Right renal cortex interstitium (tissue), 3 donors: ENCODE measurements around the gene LIN28B. TPM values are rescaled to one million over a fixed set of nuclear protein-coding genes. Genes with fewer than 3 reads are reported as not detected.
"Not testable (repeated sequence)": the region's sequence is repeated elsewhere in the genome, so short reads cannot be mapped to it uniquely, and the experiment has no call there.

Experiments used
- DNase-seq, 3 donors: peaks; one replicate each; pipeline ENCODE4 v3.0.0-alpha.2; 2013; ENCODE audit warnings: low read depth in 3 of 3, low spot score in 2 of 3
- polyA plus RNA-seq, 3 donors: library from polyadenylated mRNA; unstranded; fragments of 120-200 nt; gene quantifications; one replicate each; pipeline ENCODE4 v1.2.1, GENCODE V29; 2013; ENCODE audit not compliant: insufficient read length in 3 of 3

Gene LIN28B
- polyA plus RNA-seq, 3 donors, result 0.11 to 0.40 (median 0.14) TPM

DNA sequence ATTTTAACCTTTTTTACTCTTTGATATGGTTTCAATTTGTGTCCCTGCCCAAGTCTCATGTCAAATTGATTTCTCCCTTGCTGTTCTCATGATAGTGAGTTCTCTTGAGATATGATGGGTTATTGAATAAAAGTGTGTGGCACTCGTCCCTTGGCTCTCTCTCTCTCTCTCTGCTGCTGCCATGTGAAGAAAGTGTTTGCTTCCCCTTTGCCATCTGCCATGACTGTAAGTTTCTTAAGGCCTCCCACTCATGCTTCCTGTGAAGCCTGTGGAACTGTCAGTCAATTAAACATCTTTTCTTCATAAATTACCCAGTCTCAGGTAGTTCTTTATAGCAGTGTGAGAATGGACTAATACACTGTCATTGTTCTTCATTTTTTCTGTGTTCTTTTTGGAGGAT lies 48.5 kb downstream of the LIN28B start:
- DNase-seq, result no peak

DNA sequence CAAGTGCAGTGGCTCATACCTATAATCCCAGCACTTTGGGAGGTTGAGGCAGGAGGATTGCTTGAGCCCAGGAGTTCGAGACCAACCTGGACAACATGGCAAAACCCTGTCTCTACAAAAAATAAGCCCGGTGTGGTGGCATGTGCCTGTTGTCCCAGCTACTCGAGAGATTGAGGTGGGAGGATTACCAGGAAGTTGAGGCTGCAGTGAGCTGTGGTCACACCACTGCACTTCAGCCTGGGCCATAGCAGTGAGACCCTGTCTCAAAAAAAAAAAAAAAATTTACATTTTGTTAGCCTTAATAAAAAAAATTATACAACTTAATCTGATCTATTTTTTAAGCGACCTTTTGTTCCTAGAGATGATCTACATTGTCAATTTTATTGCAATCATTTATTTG lies 56.6 kb downstream of the LIN28B start:
- not testable (repeated sequence) for DNase-seq

DNA sequence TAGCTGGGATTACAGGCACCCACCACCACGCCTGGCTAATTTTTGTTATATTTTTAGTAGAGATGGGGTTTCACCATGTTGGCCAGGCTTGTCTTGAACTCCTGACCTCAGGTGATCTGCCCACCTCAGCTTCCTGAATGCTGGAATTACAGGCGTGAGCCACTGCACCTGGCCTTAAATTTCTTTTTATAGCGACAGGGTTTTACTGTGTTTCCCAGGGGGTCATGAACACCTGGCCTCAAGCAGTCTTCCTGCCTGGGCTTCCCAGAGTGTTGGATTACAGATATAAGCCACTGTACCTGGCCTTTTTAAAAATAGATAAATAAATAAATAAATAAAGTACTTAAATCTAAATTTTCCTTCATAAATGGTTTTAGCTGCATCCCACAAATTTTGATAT lies 57.5 kb downstream of the LIN28B start:
- DNase-seq, result no peak

DNA sequence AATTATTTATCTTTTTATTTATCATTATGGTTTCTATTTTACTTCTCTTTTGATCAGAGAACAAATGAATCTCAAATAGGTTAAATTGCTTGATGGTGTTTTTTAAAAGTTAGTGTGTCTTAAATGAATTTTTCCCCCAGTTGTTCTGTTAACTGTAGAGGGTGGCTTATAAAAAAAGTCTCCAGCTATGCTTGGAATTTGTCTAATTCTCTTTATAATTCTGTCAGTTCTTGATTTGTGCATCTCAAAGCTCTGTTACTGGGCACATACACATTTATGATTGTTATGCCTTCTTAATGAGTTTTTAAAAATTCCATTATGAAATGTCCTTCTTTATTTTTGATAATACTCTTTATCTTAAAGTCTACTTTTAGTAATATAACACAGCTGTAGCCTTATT lies 58.0 kb downstream of the LIN28B start:
- DNase-seq, result no peak

DNA sequence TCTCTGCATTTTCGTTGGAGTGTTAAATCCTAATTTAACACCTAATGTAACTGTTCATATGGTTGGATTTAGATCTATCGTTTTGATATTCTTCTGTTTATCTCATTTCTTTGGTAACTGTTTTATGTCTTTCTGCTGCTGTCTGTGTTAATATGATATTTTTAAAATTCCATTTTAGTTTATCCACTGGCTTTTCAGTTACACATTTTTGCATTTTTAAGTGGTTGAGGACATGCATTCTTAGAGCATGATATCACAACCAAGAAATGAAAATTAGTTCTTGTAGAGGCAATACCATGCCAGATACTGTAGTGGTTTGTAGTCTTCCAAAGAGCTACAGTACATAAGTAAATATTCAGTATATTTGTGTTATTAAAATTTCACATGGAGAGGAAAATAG lies 58.6 kb downstream of the LIN28B start:
- DNase-seq, result no peak

DNA sequence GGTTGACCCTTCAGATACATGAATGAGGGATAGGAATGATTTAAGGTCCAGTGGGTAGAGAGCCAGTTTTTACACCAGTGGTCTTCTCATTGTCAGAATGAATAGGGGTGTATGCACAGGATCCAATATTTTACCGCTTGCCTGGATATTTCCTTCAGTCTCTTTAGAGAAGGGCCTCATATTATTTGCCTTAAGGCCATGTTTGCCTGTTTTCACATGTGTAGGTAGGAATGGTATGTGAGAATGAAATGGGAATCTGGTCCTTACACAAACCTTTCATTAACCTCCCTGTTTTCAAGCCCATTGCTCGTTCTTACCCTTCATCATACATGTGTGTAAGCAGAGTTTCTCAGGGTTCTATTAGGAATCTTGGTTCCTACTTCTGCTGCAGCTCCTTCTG lies 62.4 kb downstream of the LIN28B start:
- DNase-seq, result no peak

DNA sequence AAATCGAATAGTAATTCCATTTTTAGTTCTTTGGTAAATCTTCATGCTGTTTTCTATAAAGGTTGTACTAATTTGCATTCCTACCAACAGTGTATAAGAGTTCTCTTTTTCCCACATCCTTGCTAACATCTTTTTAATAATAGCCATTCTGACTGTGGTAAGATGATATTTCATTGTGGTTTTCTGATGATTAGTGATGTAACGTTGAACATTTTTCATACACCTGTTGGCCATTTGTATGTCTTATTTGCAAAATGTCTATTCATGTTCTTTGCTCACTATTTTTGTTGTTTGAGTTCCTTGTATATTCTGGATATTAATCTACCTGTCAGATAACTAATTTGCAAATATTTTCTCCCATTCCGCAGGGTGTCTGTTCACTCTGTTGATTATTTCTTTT lies 64.5 kb downstream of the LIN28B start:
- no peak for DNase-seq

DNA sequence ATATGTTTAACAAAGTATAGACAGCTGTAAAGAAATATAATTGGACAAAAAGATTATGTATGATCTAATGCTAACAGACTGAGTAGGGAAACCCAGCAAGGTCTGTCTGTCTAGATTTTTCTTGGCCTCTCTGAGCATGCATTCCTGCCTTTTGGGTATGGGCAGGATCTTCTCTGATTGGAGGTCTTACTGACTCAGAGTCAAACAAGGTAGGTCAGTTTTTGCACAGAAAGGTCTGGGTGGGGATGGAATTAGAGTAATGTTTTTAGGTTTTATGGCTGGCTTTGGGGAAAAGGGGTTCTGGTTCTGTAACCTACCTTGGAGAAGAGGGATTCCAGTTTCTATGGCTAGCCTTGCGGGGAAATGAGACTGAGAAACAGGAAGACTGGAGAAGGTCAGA lies 65.5 kb downstream of the LIN28B start:
- DNase-seq, result no peak

DNA sequence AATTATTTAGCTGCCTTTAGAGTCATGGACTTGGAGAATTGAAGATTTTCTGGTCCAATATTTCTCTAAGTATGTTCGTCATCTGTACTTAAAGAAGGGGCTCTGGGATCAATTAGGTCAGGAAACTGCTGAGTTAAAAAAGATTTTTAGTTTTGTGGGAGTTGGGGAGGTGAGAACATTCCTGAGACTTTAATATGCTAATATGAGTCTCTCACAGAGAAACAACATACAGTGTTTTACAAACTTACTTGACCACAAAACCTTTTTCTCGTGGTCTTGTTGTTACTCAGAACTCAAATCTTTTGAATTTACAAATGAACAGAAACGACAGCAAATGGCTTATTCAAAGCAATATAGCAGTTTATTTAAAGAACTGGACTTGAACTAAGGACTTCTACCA lies 67.9 kb downstream of the LIN28B start:
- DNase-seq, result no peak

DNA sequence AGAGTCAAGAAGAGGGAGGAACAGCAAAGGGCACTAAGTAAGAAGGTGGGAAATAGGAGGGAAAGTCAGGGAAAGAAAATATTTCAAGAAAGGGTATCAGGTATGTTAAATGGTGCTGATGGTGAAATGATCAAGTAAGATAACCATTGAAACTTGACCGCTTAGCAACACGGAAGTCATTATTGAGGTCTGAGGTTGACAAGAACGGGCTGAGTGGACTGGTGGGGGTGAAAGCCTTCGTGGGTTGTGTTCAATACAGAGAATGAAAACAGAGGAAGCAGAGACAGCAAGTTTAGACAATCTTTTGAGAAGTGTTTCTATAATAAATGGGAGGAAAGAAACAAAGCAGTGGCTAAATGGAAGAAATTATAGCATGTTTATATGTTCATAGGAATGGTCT lies 72.0 kb downstream of the LIN28B start:
- DNase-seq, result no peak

DNA sequence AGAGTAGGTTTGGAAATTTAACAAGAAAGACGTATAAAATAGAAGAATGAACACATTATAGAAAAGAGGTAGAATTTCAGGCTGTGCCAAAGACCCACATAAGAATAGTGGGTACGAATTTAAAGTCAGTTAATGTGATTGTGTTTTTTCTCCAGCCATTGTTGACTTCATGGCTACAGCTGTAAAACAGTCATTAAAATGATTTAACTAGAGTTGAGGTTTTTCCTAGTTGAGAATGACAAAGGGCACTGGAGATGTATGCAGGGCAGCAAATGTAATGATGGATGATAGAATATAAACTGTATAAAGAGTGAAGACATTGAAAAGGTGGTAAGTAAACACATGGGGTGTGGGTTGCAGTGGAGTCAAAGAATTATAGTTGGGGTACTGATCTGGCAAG lies 72.7 kb downstream of the LIN28B start:
- DNase-seq, result no peak

DNA sequence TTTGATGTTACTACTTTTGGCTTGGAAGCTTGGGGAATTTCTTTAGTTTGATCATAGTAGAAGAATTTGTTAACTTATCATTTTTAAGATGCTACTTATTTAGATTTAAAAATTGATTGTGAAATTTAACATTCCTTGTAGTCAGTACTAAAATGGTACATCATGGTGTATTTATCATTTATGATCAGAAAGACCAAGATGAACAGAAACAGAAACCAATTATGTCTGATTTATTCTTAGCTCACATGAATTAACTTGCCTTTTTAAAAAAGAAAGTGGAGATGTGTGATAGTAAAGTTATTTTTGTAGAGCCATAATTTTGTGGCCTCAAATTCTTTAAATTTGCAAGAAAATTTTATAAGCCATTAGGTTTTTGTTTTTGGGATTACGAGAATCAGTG lies 77.6 kb downstream of the LIN28B start:
- DNase-seq, result no peak

DNA sequence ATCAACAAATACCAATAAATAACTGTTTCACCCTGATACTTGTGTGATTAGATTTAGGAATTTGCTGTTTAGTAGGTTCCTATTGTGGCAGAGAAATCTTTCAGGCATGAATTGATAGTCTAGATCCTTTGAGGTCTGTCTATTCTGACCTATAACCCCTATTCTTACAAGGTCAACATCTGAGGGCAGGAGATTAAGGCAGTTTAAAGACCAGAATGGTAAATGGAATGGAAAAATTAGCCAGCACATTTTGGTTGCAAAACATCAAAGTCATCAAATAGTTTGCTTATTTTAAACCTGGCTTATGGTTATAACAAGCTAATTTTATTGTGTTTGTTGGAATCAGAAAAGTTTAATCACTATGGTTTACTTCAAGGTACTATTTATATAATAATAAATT lies 78.4 kb downstream of the LIN28B start:
- no peak for DNase-seq

DNA sequence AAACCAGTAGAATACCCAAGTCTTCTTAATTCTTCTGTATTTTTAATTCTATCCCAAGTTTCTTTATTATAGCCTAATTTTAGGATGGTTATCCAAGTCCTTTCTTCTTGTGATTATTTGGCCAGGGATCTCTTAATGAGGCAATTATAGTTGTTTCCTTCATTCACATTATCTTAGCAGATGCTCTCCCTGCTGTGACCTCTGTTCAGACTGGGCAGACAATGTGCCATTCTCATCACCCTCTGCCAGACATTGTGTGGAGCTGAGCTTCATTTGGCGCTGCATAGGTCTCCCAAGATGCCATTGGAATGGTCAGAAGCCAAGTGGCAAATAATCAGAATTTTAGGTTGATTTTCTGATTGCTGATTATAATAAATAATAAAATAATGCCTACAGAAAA lies 79.4 kb downstream of the LIN28B start:
- DNase-seq, result no peak

DNA sequence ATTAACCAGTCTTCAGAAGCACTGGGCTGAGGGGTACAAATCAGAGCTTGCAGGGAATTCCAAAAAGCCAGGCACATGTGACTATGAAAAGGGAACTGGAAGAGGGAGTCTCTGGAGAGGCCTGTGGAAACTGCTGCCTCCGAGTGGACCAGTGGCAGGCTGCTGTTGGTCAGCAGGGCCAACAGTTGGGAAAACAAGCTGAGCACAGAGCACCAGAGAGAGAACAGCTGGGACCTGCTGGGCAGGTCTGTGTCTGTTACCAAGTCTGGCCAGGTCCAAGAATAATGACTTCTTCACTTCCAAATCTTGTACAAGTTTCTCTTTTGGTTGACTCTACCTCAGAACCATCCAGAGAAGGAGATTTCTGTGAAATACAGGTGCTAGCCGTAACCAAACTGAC lies 81.4 kb downstream of the LIN28B start:
- no peak for DNase-seq

DNA sequence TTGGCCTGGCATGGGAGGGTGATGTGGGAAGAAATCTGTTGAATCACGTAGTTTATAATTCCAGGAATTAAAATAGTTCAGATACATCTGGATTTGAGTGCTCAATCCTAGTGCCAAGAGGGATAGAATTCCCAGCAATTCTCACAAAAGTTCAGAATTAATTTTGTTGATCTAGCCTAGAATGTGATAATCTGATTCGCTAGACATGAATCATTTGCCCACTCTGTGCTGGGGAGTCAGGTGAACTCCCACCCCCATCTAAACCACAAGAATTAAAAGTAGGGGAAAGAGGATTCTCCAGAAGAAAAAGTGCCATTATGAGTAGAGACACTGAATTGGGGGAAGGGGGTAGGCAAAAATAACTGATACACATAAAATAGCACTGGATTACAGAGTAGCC lies 85.0 kb downstream of the LIN28B start:
- no peak for DNase-seq

DNA sequence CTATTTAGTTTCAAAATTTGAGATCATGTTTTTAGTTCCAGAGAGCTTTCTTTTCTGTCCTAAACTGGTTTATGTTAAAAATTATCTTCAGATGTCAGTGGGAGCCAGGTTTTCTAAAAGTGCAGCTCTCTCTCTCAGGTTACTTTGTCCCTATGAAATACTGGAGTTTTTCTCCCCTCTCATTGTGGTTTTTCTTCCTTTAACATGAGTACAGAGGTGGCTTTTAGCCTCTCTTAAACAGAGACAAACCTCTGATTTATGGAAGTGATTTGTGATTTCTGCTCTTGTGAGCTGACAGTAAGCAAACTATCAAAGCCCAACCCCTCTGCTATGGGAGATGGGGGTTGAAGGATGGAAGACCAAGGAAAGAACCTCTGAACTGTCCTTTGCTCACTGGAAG lies 85.7 kb downstream of the LIN28B start:
- DNase-seq, result no peak

DNA sequence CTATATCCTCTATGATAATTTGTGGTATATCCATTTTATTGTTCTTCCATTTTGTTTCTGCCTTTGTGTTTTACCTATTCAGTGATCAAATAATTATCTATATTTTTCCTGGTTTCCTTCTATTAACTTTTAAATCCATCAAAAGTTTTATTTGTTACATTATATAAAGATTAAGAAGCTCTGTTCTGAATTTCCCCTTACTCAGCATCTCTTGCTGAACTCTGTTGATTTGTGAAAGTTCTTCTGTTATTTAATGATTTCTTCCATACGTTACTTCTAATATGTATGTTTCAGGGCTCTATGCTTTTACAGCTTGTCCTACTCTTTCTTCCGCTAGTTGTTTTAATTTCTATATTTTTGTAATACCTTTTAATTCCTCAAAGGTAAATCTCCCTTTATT lies 87.1 kb downstream of the LIN28B start:
- DNase-seq, result no peak

DNA sequence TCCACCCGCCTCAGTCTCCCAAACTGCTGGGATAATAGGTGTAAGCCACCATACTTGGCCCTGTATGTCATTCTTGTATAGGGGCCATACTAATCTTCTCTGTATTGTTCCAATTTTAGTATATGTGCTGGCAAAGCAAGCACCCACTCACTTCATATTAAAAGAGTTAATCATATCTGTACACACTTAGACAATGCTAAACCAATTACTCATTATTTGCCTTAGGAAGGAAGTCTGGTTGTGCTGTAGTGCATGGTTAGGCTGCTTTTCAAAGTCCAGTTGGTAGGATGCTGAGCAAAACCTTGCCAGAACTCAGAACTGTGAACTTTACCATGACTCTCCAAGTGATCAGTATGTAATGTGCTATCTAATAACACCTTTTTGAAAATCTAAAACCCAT lies 88.6 kb downstream of the LIN28B start:
- DNase-seq, result no peak

DNA sequence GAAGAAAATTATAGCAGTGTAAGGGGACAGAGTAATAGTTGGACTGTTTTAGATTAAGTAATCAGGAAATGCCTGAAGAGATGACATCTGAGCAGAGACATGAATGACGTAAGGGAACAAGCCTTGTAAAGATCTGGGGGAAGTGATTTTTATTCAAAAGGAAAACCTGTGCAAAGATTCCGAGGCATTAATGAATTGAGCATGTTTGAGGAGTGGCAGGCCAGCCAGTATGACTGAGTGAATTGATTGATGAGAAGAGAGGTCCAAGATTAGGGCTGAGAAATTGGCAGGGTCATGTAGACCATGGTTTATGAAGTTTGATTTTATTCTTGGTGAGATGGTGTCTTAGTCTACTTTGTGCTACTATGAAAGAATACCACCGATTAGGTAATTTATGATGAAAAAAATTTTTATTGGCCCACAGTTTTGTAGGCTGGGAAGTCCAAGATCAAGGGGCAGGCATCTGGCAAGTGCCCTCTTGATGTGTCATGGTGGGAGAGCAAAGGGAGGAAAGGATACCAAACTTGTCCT lies 95.1 kb downstream of the LIN28B start:
- DNase-seq, result no peak

DNA sequence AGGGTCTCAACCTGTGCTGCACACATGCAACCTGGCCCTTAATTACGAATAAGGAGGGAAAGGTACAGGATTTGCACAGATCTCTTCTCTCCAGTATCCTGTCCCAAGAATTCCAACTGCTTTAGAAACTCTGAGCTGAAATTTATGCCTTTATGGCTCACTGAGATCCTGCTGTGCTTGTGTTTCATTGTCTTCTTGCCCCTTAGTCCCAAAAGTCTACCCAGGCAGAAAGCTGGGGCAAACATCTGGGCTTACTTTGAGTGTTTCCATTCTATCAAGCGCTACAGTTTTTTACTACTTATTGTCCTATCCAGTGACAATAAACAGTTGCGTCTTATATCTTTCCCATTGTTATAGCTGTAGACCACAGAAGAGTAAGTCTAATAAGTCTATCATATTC lies 99.7 kb downstream of the LIN28B start:
- DNase-seq, result no peak

DNA sequence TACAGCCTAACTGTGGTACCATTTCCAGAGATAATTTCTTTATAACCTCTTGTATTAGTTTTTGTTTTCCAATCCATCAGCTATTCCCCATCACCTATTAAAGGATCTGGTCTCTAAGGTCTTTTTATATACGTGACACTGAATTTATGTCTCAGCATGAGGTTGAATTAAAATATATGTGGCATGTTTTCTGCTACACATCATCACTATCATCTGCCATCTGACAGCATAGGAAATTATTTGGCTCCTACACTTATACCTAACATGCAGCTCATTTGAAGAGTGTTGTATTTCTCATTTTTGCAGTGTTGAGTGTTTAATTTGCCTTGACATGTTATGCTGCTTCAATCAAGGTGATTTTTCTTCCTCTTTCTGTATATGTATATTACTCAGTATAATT lies 100.3 kb downstream of the LIN28B start:
- DNase-seq, result no peak

DNA sequence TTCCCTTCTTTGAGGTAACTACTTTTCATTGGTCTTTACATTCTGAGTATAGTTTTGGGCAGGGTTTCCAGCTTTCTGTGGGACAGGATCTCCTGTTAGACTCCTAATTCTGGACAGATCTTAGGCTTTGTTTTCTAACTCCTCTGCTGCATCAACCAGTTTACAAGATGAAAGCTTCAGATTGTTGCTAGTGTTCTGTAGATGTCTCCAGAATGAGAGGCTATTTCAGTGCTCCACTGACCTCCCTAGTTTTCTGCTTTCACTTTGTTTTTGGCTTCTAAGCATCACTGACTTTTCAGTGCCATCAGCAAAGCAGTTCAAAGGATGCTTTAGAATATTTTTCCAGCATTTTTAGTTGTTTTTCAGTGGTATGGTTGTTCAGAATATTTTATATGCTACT lies 101.4 kb downstream of the LIN28B start:
- no peak for DNase-seq

DNA sequence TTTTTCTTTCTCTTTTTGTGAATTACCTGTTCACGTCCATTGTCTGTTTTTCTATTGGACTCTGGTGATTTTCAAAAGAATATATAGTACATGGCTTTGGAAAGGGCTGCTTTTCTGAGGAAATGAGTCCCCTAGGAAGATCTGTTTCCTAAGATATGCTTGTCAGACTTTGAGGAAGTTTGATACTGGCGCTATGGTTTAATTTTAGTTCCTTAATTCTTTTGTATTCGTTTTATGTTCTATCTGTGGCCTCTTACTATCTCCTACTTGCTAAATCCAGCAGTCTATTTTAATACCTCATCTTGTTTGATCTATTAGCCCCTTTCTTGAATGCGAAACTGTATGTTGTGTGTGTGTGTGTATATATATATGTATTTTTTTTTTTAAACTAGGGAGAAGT lies 101.9 kb downstream of the LIN28B start:
- no peak for DNase-seq
